ENCODE data around the gene METTL25B. TPM values are rescaled to one million over a fixed set of nuclear protein-coding genes. Genes with fewer than 3 reads are reported as not detected.
"Not testable (repeated sequence)": the region's sequence is repeated elsewhere in the genome, so short reads cannot be mapped to it uniquely, and the experiment has no call there.

METTL25B gene
- total RNA-seq, 1 donor from 2014 or later = 37.3 TPM

- no peaks in the 10 kb centered on the region for H3K27me3 Mint-ChIP-seq (ENCODE audit: low read depth)
- no peak overlapping the region for H3K4me3 Mint-ChIP-seq (ENCODE audit: low read depth)
- H3K9me3 Mint-ChIP-seq = no peaks in the 10 kb centered on the region
- H3K27ac Mint-ChIP-seq = no peak overlapping the region
- peaks cover 2% of the 10 kb centered on the region for H3K4me1 Mint-ChIP-seq (ENCODE audit: low read depth)
- H3K36me3 Mint-ChIP-seq (ENCODE audit: low read depth) = no peaks in the 10 kb centered on the region
- intact Hi-C loops (cut with micrococcal nuclease) = no loop called here
- DNase-seq (ENCODE audit: low spot score) = no peak
Measured at GRCh38 chr1:156760796-156761104, 32.5 kb downstream of the METTL25B start.

DNA sequence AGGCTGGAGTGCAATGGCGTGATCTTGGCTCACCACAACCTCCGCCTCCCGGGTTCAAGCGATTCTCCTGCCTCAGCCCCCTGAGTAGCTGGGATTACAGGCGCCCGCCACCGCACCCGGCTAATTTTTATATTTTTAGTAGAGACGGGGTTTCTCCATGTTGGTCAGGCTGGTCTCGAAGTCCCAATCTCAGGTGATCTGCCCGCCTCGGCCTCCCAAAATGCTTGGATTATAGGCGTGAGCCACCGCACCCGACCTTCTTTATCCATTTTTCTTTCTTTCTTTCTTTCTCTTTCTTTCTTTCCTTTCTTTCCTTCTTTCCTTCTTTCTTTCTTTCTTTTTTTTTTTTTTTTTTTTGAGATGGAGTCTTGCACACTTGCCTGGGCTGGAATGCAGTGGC lies 36.9 kb downstream of the METTL25B start:
- intact Hi-C loops (cut with micrococcal nuclease); H3K27ac Mint-ChIP-seq; DNase-seq (ENCODE audit: low spot score); H3K27me3 Mint-ChIP-seq (ENCODE audit: low read depth); H3K9me3 Mint-ChIP-seq; H3K4me3 Mint-ChIP-seq (ENCODE audit: low read depth): not testable (repeated sequence)
- Mint-ChIP-seq H3K4me1 (ENCODE audit: low read depth) (peaks cover 23% of the 10 kb centered on the region), H3K36me3 (ENCODE audit: low read depth) (peaks cover 16% of the 10 kb centered on the region)

GRCh38 chr1:156765666-156766065 lies 37.4 kb downstream of the METTL25B start:
- intact Hi-C loops (cut with micrococcal nuclease) = no loop called here
- Mint-ChIP-seq H3K27me3 (ENCODE audit: low read depth) (no peaks in the 10 kb centered on the region), H3K4me1 (ENCODE audit: low read depth) (peaks cover 25% of the 10 kb centered on the region), H3K4me3 (ENCODE audit: low read depth) (no peak overlapping the region), H3K9me3 (no peaks in the 10 kb centered on the region), H3K36me3 (ENCODE audit: low read depth) (peaks cover 21% of the 10 kb centered on the region), H3K27ac (no peak overlapping the region)
- DNase-seq (ENCODE audit: low spot score) = no peak

DNA sequence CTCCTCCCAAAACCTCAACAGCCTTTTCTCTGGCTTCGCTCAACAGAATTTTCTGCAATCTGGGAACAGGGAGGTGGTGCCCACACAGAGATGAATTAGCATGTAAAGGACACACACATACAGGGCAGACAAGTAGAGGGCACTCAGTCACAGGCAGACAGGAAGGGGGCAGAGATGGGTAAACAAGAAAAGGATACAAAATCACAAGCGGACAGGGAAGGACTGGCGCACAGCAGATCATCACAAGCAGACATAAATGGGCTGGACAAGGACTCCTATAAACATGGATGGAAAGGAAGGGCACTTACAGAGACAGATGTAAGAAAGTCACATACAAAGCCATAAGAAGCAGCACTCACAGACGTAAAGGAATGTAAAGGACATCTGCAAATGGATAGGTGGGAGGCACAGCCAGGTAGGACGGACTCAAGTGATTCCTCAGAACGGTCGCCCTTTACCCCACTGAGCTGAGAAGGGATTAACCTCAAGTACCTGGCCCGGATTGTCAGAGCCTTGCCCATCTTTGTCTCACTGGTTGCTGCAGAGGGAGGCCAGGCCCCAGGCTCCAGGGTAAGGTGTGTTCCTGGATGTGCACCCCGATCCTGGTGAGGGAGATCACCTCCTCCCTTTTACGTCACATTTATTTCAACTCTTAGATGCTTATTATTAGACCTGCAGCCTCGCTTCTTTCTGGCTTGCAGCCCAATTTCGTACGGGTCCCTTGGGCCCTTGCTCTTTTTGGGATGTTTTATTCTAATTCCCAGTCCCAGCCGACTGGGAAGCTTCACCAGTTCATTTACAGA lies 38.2 kb downstream of the METTL25B start:
- Mint-ChIP-seq H3K4me3 (ENCODE audit: low read depth) (no peak overlapping the region), H3K9me3 (no peaks in the 10 kb centered on the region), H3K27ac (no peak overlapping the region), H3K27me3 (ENCODE audit: low read depth) (no peaks in the 10 kb centered on the region), H3K36me3 (ENCODE audit: low read depth) (peaks cover 30% of the 10 kb centered on the region), H3K4me1 (ENCODE audit: low read depth) (peaks cover 33% of the 10 kb centered on the region)
- intact Hi-C loops (cut with micrococcal nuclease) = loop anchor here (1.0 kb wide), 4 partner anchors 15 to 50 kb away; partner anchors contain the start of genes HDGF, ISG20L2, METTL25B and MRPL24
- DNase-seq (ENCODE audit: low spot score) = no peak

DNA sequence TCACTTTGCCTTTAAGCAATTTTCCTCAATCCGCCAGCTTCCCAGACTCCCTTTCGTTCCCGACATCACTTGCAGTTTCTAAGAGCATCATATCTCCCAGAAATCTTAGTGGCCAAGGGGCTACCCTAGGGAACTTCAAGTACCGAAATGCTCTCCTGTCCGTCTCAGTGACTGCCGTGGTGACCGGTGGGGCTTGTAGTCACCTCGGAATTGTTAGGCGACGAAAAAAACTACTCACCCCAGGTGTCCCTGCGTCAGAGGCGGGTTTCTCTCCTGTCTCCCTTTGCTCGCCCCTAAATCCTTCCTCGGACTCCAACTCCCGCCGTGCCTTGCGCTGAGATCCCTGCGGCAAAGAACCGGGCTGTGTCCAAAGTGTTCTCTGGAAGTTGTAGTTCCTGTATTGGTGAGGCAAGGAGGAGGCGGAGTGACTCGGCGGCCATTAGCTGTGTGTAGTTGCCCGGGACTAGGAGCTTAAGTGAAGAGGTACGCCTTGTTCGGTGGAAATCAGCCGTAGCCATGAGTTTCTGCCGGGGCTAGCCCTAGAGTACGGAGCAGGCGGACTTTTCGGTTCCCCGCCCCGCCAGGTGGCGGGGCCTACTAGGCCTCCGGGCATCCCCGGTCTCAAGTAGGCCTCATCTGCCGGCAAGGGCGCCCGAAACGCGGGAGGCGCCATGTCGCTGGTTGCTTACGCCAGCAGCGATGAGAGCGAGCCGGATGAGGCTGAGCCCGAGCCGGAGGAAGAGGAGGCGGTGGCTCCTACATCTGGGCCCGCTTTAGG lies 39.0 kb downstream of the METTL25B start, which contains the start of gene PRCC:
Gene PRCC, plus strand, starts transcription at position 435 of the 778 bp plus-strand sequence. Its CDS starts 237 bp downstream, at position 672.
- peak; percentile 98 for DNase-seq (ENCODE audit: low spot score)

GRCh38 chr1:156767879-156768604 lies 39.8 kb downstream of the METTL25B start:
- no peak overlapping the region for H3K27ac Mint-ChIP-seq
- no peaks in the 10 kb centered on the region for H3K9me3 Mint-ChIP-seq
- H3K4me1 Mint-ChIP-seq (ENCODE audit: low read depth) = peaks cover 43% of the 10 kb centered on the region

More for the DNA sequence above, 39.0 kb downstream of the METTL25B start, which contains the start of gene PRCC:
- no peak within 1 kb of the TSS for H3K27ac Mint-ChIP-seq
- peaks cover 36% of the 10 kb centered on the region for H3K4me1 Mint-ChIP-seq (ENCODE audit: low read depth)
- H3K4me3 Mint-ChIP-seq (ENCODE audit: low read depth) = no peak within 1 kb of the TSS
- no peaks in the 10 kb centered on the region for H3K9me3 Mint-ChIP-seq
- intact Hi-C loops (cut with micrococcal nuclease) = loop anchor here (1.0 kb wide), 4 partner anchors 16 to 49 kb away; partner anchors contain the start of genes HDGF, ISG20L2, METTL25B and MRPL24
- H3K27me3 Mint-ChIP-seq (ENCODE audit: low read depth) = no peaks in the 10 kb centered on the region
- peaks cover 33% of the 10 kb centered on the region for H3K36me3 Mint-ChIP-seq (ENCODE audit: low read depth)

DNA sequence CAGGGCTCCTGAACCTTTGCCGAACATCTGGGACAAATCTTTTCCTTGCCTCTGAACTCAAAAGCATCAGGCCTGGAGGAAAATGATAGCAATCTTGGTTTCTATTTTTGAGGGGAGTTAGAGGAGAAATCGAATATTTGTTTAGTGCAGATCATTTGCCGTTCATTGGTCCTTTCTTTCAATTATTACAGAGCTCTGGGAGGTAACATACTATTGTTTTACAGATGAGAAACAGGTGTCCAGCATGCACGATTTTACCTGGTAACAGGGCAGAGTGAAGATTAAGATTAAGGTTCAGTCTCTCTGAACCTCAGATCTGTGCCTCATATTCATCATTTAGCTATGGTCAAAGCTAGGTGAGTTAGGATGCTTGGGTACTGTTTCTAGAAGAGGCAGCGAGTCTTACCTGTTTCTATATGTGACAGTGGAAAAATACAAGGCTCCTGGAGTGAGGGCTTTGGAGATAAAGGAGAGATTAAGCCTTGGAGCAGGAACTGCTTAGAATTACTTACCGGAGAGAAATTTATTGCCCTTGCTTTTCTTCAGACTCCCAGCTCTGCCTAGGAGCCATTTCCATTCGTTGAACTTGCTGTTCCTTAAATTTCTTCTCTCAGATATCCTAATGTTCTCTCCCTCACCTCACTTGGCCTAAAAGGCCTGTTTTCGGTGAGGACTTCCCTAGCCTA lies 40.5 kb downstream of the METTL25B start:
- H3K4me1 Mint-ChIP-seq (ENCODE audit: low read depth) = peaks cover 49% of the 10 kb centered on the region
- intact Hi-C loops (cut with micrococcal nuclease) = no loop called here
- no peak overlapping the region for H3K27ac Mint-ChIP-seq
- no peaks in the 10 kb centered on the region for H3K9me3 Mint-ChIP-seq
- DNase-seq (ENCODE audit: low spot score) = no peak
- H3K4me3 Mint-ChIP-seq (ENCODE audit: low read depth) = no peak overlapping the region
- H3K27me3 Mint-ChIP-seq (ENCODE audit: low read depth) = no peaks in the 10 kb centered on the region
- peaks cover 45% of the 10 kb centered on the region for H3K36me3 Mint-ChIP-seq (ENCODE audit: low read depth)

More at GRCh38 chr1:156767879-156768604, 39.8 kb downstream of the METTL25B start:
- peaks cover 38% of the 10 kb centered on the region for H3K36me3 Mint-ChIP-seq (ENCODE audit: low read depth)
- no peak overlapping the region for H3K4me3 Mint-ChIP-seq (ENCODE audit: low read depth)
- DNase-seq (ENCODE audit: low spot score) = peak; percentile 33
- no peaks in the 10 kb centered on the region for H3K27me3 Mint-ChIP-seq (ENCODE audit: low read depth)
- intact Hi-C loops (cut with micrococcal nuclease) = loop anchor here (1.0 kb wide), 4 partner anchors 17 to 48 kb away; partner anchors contain the start of genes HDGF, ISG20L2, METTL25B and MRPL24

DNA sequence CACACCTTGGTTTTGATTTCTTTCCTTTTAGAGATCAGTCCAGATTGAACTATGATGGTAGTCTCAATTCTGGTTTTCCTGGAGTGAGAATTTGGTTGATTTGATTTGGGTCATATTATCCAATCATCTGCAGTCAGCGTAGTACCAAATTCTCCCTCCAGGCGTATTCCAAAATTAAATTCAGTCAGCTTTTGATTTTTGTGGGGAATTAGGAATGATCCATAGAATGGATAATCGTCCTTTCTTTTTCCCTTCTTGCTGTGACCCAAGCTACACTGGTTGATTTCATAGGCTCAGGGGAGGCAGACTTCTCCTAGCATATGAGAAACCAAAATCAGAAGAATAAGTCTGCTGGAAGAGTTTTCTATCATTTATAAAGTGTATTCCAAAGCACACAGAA lies 44.0 kb downstream of the METTL25B start:
- H3K27ac Mint-ChIP-seq = no peak overlapping the region
- no peaks in the 10 kb centered on the region for H3K9me3 Mint-ChIP-seq
- peaks cover 58% of the 10 kb centered on the region for H3K36me3 Mint-ChIP-seq (ENCODE audit: low read depth)
- DNase-seq (ENCODE audit: low spot score) = no peak
- H3K4me3 Mint-ChIP-seq (ENCODE audit: low read depth) = no peak overlapping the region
- H3K27me3 Mint-ChIP-seq (ENCODE audit: low read depth) = no peaks in the 10 kb centered on the region
- peaks cover 53% of the 10 kb centered on the region for H3K4me1 Mint-ChIP-seq (ENCODE audit: low read depth)
- intact Hi-C loops (cut with micrococcal nuclease) = no loop called here

DNA sequence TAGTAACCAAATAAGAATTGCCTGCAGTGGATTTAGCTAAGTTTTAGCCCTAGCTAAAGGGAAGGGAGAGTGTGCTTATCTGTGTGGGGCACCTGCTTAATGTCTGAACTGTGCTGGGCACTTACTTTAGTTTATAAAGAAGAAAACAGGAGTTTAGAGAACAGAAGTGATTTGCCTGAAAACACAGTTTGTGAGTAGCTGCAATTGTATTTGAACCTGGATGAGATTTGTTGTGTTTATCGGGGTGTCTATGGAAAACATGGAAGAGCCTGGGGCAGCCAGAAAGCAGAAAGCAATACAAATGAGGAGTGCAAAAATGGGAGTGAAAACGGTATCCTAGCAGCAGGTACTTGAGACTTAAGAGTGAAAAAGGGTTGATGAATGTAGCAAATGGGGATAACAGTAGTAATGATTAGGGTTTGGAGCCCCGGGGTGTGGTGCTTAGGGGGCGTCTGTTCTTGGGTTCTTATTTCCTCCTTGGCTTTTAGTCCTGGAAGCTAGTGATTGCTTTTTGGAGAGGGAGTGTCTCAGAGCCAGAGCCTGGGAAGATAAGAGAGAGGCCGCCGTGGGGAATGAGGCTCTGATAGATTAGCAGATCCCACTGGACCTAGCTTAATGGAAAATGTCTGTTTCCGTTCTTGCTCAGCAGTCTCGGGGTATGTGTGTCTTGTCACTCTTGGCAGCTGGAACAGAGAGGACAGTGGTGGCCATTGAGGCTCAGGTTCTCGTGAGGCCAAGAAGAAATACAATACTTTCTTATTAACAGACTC lies 44.6 kb downstream of the METTL25B start:
- no peak overlapping the region for H3K27ac Mint-ChIP-seq
- no peaks in the 10 kb centered on the region for H3K9me3 Mint-ChIP-seq
- H3K4me3 Mint-ChIP-seq (ENCODE audit: low read depth) = no peak overlapping the region
- H3K4me1 Mint-ChIP-seq (ENCODE audit: low read depth) = peaks cover 58% of the 10 kb centered on the region
- DNase-seq (ENCODE audit: low spot score) = no peak
- no peaks in the 10 kb centered on the region for H3K27me3 Mint-ChIP-seq (ENCODE audit: low read depth)
- H3K36me3 Mint-ChIP-seq (ENCODE audit: low read depth) = peaks cover 63% of the 10 kb centered on the region
- intact Hi-C loops (cut with micrococcal nuclease) = no loop called here

- Mint-ChIP-seq H3K4me3 (ENCODE audit: low read depth) (no peak overlapping the region), H3K4me1 (ENCODE audit: low read depth) (peaks cover 59% of the 10 kb centered on the region), H3K36me3 (ENCODE audit: low read depth) (peaks cover 64% of the 10 kb centered on the region), H3K9me3 (no peaks in the 10 kb centered on the region), H3K27me3 (ENCODE audit: low read depth) (no peaks in the 10 kb centered on the region), H3K27ac (no peak overlapping the region)
- DNase-seq (ENCODE audit: low spot score) = no peak
- intact Hi-C loops (cut with micrococcal nuclease) = no loop called here
Measured at GRCh38 chr1:156773607-156774006, 45.3 kb downstream of the METTL25B start.

- no peak for DNase-seq (ENCODE audit: low spot score)
- intact Hi-C loops (cut with micrococcal nuclease) = no loop called here
- Mint-ChIP-seq H3K4me3 (ENCODE audit: low read depth) (no peak overlapping the region), H3K9me3 (no peaks in the 10 kb centered on the region), H3K4me1 (ENCODE audit: low read depth) (peaks cover 45% of the 10 kb centered on the region), H3K36me3 (ENCODE audit: low read depth) (peaks cover 46% of the 10 kb centered on the region), H3K27ac (peak overlapping the region; percentile 44), H3K27me3 (ENCODE audit: low read depth) (no peaks in the 10 kb centered on the region)
Measured at GRCh38 chr1:156775799-156776198, 47.5 kb downstream of the METTL25B start.
